HG03432 (cell line): ENCODE measurements around the gene FMR1.
A peak's percentile ranks its signal among the peaks of the same experiment; 100 is the strongest.

Experiments used
- ATAC-seq: cut with Tn5 transposase; IDR thresholded peaks from one replicate; pipeline ENCODE4 v1.9.1; 2021; ENCODE audit warnings: mild to moderate bottlenecking, moderate library complexity; ENCODE audit not compliant: unreplicated experiment

The FMR1 gene

GRCh38 chrX:147911192-147912022 is at the start of gene FMR1:
Gene FMR1 (plus strand): TSS chrX:147911919. CDS start chrX:147912180, 261 bp downstream.
- ATAC-seq = peak; percentile 93

- peak; percentile 100 for ATAC-seq
These were observed 35.7 kb upstream of the FMR1 start for GRCh38 chrX:147875866-147876596.

- ATAC-seq = no peak
These were observed 34.7 kb upstream of the FMR1 start for GRCh38 chrX:147876849-147877646.

GRCh38 chrX:147877726-147878125 is 34.0 kb upstream of the FMR1 start:
- no peak for ATAC-seq

GRCh38 chrX:147884958-147885357 is 26.8 kb upstream of the FMR1 start:
- ATAC-seq = peak; percentile 91

- no peak for ATAC-seq
These were observed 21.0 kb upstream of the FMR1 start for GRCh38 chrX:147890756-147891155.

GRCh38 chrX:147891896-147892295 is 19.8 kb upstream of the FMR1 start:
- no peak for ATAC-seq

GRCh38 chrX:147893741-147894140 is 18.0 kb upstream of the FMR1 start:
- ATAC-seq = no peak

GRCh38 chrX:147894366-147894963 is 17.3 kb upstream of the FMR1 start:
- ATAC-seq = no peak

- ATAC-seq = no peak
These were observed 14.6 kb upstream of the FMR1 start for GRCh38 chrX:147897117-147897516.

GRCh38 chrX:147898951-147899350 is 12.8 kb upstream of the FMR1 start:
- no peak for ATAC-seq

GRCh38 chrX:147899379-147900114 is 12.2 kb upstream of the FMR1 start:
- peak; percentile 98 for ATAC-seq

- no peak for ATAC-seq
These were observed 11.4 kb upstream of the FMR1 start for GRCh38 chrX:147900349-147900748.

- ATAC-seq = no peak
These were observed 10.1 kb upstream of the FMR1 start for GRCh38 chrX:147901461-147902126.

- no peak for ATAC-seq
These were observed 9.4 kb upstream of the FMR1 start for GRCh38 chrX:147902270-147902669.

- no peak for ATAC-seq
These were observed 3.6 kb upstream of the FMR1 start for GRCh38 chrX:147908106-147908505.

- no peak for ATAC-seq
These were observed 1.1 kb upstream of the FMR1 start for GRCh38 chrX:147910607-147911006.

- peak; percentile 38 for ATAC-seq
These were observed 528 bp downstream of the FMR1 start for GRCh38 chrX:147912093-147912801.

- no peak for ATAC-seq
These were observed 1.9 kb downstream of the FMR1 start for GRCh38 chrX:147913570-147913969.
